CD4-positive, alpha-beta T cell treated with Interleukin-17A for 1 hour (primary cell): ENCODE measurements around the gene ANOS1.
"Not testable (repeated sequence)": the region's sequence is repeated elsewhere in the genome, so short reads cannot be mapped to it uniquely, and the experiment has no call there.

ENCODE experiments used
- DNase-seq: peaks from one replicate; pipeline ENCODE4 v3.0.0-alpha.2; 2020

The ANOS1 gene

DNA sequence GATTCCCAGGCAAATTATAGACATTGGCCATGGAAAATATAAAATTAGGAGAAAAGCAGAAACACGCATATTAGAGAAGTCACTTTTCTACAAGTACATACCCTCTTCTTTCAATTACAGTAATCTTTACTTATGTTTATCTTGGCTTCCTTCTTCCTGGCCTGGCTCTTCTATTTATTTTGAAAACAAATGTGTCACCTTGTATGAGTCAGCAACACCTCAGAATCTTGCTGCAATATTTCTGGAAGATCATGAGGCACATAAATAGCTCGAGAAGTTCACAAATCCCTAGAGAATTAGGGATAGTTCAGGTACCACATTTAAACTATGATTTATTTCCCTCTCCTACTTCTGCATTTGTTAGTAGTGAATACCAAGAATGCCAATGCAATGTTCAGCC, 124.6 kb downstream of the ANOS1 start:
- no peak for DNase-seq

DNA sequence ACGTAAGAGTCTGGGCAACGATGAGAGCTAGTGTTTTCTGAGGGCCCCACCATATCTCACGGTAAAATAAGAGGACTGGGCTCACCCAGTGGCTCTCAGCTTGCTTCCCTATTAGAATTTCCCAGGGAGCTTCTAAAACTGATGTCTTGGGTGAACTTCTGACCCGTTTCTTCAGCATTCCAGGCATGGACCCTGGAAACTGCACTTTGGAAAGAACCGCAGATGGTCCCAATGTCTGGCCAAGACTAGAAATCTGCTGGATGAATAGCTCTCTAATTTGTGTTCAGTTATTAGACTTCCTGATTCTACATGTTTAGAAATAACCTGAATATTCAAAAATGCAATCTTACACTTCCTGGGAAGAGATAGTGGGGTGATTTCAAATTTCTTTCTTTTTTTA, 127.8 kb downstream of the ANOS1 start:
- no peak for DNase-seq

DNA sequence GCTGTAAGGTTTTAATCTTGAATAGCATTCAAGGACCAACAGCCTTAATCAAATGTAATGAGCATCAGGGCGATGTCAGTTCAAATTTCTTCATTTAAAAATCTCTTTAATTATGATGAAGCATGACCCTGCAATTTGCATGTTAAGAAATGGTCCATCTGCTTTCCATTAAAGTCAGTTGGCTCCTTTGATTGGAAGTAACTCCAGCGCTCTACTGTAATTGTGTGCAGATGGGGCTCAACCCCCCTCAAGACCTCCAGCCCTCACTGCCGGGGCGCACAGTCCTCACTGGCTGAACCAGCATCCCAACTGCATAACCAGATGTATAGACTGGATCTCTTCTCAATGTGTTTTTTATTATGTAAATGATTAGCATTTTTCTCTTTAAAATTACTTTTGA, 140.4 kb downstream of the ANOS1 start:
- DNase-seq, result no peak

DNA sequence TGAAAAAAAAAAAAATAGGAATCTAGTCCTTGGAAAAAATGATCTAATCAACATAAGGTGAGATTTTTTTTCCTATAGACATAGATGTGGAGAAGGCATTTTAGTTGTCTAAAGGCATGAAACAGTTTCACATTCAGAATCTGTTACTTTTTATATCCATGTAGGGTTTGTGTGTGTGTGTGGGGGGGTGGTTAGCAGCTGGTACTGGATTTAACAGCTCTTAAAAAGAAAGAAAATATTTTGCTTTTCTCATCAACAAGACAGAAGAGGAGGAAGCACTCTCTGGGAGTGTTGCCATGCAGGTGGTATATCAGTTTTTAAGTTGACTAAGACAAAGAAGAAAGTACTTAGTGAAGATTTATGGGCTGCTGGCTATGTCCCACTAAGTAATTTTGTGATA, 145.0 kb downstream of the ANOS1 start:
- no peak for DNase-seq

DNA sequence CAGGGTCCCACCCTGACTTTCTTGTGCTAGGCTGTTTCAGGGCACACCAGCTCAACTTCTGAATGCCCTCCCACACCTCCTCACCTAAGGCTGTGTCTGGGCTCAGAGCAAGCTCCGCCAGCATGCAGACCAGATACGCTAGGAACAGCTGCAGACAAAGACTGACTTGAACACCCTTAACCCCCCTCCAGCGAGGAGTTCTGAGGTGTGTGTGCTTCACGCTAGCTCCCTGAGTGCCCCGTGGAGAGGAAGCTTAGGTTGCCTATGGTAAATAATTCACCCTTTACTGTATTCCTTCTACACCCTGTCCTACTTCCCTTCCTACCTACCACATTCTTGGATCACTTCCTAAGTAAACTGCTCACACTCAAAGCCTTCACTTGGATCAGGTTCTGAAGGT, 152.3 kb downstream of the ANOS1 start:
- DNase-seq, result no peak

DNA sequence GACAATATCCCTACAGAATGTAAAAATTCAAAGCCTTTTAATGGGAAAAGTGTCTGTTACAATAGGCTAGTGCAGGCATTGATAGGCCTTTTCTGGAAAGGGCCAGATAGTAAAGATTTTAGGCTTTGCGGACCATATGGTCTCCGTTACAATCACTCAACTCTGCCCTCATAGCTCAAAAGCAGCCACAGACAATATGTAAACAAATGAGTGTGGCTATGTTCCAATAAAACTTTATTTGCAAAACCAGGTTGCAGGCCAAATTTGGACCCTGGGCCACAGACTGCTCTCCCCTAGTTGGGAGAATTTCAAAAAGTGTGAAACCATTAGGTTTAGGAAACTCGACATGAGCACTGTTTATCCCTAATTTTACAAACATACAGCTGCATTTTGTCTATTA, 155.1 kb downstream of the ANOS1 start:
- DNase-seq, result no peak

DNA sequence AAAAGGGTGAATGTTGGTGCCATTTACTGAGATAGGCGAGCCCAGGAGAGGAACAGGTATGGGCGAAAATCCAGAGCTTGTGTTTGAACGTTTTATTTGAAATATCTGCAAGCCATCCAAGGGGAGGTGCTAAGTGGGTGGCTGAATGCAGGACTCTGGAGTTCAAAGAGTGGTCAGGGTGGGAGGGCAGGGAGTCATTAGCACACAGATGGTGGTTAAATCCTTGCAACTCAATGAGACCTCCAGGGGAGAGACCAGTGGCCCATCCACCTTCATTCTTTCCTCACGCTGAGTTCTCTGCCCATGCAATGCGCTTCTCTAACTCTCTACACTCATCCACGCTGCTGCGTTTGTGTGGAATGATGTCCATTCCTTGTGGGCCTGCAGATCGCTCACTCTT, 166.2 kb downstream of the ANOS1 start:
- DNase-seq, result no peak

DNA sequence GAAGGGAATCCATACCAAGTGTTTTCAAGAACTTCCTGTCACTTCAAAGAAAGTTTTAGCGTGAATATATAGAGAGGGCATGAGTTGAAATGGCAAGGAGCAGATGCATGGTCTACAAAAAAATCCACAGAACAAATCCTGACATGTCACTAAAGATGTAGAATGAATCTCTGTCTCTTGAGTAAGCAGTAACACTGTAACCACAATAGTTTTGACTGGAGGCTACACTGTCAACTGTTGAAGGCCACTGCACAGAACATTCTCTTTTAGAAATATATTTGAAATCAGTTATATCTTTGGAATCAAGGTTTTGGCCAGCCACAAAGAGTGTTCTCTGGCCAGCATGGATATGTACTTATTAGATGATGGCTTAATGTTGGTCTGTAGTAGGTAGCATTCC, 183.5 kb downstream of the ANOS1 start:
- no peak for DNase-seq

DNA sequence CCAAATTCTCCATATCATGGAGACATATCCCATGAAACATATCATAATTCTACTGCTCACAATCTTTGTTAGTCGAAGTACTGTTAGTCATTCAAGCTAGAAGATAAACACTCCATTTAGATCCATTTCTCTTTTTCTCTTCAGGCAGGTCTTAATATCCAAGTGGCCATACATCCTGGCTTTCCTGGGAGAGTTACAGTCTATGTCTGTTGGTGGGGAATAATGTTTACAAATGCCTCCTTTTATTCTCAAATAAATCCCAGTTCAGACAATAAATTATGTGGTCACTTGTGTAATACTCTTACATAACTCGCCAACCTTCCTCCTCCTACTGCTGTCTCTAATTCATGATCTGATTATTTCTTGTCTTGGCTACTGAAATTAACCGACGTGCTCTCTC, 185.2 kb downstream of the ANOS1 start:
- DNase-seq, result no peak

DNA sequence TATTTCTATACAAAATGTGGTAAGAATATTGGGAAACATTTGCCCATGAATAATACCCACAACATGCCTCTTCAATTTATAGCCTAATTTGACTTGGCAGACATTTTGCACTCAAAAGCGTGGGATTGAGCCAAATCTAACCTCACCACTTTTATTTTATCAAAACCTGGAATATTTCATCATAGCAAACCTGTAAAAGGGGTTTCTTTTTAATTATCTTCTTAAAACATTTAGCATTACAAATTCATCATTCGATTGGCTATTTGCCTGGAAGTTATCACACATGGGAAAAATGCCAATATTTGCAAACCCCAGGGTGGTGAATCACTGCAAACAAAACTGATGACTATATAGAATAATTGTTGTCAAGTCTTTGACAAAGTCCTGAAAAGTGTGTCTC, 211.1 kb downstream of the ANOS1 start:
- no peak for DNase-seq

DNA sequence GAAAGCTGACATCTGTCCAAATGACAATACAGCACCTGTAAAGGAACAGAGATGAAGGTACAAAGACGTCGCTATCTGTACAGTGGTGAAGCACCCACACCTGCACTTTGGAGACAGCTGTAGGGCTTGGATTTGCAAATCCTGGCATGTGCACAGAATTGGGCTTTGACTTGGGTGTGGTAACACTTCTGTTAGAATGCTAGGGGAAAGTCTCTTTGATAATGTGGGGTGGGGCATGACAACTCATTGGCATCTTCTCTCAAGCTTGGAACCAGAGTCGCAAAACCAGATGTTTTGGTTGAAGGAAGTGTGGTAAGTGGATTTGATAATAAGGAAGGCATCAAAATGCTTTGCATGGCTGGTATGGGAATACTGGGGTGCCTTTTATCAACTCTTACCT, 211.8 kb downstream of the ANOS1 start:
- no peak for DNase-seq

DNA sequence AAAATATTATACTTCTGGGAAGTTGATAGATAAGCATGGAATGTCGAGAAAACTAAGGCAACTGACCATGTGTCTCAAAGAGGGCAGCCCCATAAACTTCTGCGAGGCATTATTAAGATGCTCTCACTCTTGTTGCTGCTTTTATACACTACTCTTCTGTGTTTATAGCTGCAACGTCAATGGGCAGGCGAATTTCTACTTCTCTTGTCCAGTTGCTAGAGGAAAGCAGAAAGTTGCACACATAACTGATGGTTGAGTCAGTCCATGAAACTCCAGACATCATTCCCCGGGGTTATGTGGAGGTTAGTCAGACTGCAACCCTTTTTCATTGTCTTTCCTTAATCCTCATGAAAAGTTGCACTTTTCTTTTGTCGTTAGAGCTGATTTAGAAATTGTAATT, 227.5 kb downstream of the ANOS1 start:
- DNase-seq, result no peak

DNA sequence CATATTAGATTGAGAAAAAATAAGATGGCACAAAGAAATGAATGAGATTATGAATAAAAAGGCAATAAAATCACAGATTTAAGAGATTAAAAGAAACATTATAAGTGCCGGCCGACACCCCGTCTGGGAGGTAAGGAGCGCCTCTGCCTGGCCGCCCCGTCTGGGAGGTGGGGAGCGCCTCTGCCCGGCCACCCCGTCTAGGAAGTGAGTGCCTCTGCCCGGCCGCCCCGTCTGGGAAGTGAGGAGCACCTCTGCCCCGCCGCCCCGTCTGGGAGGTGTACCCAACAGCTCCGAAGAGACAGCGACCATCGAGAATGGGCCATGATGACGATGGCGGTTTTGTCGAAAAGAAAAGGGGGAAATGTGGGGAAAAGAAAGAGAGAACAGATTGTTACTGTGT, 229.8 kb downstream of the ANOS1 start:
- not testable (repeated sequence) for DNase-seq

DNA sequence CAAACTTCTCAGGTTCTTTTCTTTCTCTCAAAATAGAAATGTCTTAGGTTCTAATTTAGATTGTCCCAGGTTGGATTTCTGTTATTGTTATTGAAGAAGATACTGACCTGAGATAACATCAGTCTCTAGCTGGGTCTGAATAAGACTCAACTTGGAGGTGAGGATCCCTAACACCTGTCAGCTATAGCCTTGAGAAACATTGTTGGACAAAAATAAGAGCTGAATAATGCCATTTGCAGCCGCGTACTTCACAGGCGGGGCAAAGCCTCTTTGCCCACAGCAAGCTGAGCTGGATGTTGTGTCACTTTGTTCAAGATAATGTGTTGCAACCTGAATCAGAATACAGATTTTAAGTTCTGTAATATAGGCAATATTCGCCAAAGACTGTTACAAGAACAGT, 231.7 kb downstream of the ANOS1 start:
- no peak for DNase-seq

DNA sequence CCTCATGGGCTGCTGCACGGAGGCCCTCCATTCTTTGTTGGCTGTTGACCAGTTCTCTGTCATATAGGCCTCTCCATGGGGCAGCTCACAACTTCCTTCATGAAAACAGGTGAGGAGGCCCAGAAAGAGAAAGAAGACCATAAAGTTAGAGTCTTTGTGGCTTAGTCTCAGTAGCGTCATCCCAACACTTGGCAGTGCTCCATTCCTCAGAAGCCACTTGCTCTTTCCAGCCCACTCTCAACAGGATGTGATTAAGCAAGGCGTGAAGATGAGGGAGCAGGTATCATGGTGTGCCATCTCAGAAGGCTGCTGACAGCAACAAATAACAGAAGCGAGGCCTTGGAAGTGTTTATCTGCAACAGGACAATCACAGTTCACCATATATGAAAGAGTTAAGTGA, 236.9 kb downstream of the ANOS1 start:
- DNase-seq, result not testable (repeated sequence)

DNA sequence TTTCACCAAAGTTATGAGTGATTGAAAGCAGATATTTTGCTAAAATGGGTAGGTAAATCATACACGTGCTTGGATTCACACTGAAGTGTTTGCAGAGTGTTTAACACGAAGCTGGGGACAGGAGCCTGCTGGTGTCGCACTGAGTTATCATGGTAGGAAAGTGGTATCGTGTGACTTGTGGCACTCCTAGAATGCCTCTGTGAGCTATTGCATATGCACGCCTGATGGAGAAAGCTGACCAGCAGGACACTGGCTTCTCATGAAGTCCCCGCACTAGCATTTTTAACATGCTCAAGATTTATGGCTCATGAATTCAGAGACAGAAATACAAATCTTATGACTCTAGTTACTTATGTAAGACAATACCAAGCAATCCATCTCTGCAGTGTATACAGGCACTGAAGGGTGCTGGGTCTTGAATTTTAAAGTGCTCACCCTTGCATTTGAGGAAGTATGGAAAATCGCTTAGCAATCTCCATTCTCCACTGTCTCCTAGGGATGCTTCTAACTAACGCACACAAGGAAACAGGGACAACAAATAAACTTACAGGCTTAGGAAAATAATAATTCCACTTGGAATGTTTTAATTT, 247.5 kb downstream of the ANOS1 start:
- no peak for DNase-seq
